Activated naive CD4-positive, alpha-beta T cell treated with anti-CD3 and anti-CD28 coated beads, Interleukin-2, amount 50 U/mL, for 72 hours (primary cell): ENCODE data around the gene TRAPPC14. TPM values are rescaled to one million over a fixed set of nuclear protein-coding genes. Genes with fewer than 3 reads are reported as not detected.

Experiments used
- ATAC-seq, 2 donors: fragments of 150-1000 bp; cut with Tn5 transposase; 2 replicates each; pipeline ENCODE4 v1.10.0; 2021; ENCODE audit warnings: mild to moderate bottlenecking in 2 of 2, moderate library complexity in 2 of 2
- DNase-seq, 2 donors: peaks; one replicate each; pipeline ENCODE4 v3.0.0; 2021 to 2022; ENCODE audit warnings: low spot score in 2 of 2
- H3K27ac Mint-ChIP-seq, 2 donors: one replicate each; pipeline ENCODE4 v1.8.0; 2022; ENCODE audit warnings: mild to moderate bottlenecking in 2 of 2, mixed read lengths in 2 of 2
- H3K36me3 Mint-ChIP-seq, 2 donors: one replicate each; pipeline ENCODE4 v1.8.0; 2022; ENCODE audit warnings: mixed read lengths in 2 of 2
- H3K9me3 Mint-ChIP-seq, 2 donors: one replicate each; pipeline ENCODE4 v1.8.0; 2022; ENCODE audit warnings: mixed read lengths in 2 of 2
- total RNA-seq, 2 donors: library from RNA; stranded (reverse); gene quantifications; one replicate each; pipeline ENCODE4 v1.2.3, GENCODE V29; 2022

TRAPPC14 gene
- total RNA-seq, 2 donors from 2014 or later = 17.1 to 32.8 TPM

- H3K36me3 Mint-ChIP-seq = peaks cover 13 to 16% of the 10 kb centered on the region in 2 donors
- ATAC-seq = peak; percentile 74 to 84
These were observed 38.4 kb downstream of the TRAPPC14 start for GRCh38 chr7:100119970-100120732.

GRCh38 chr7:100119072-100119969, 39.2 kb downstream of the TRAPPC14 start, which contains the start of the genes CNPY4 and TAF6:
Gene CNPY4 (plus strand): TSS chr7:100119634. CDS start chr7:100119745, 111 bp downstream.
Gene TAF6 (minus strand): TSS chr7:100119358. CDS start chr7:100114209, 5,149 bp downstream.
- peaks cover 7 to 16% of the 10 kb centered on the region in 2 donors for H3K36me3 Mint-ChIP-seq
- no peaks in the 10 kb centered on the region for H3K9me3 Mint-ChIP-seq
- ATAC-seq (peak; percentile 81), DNase-seq (peak; percentile 91 to 93)
- peak within 1 kb of the TSS; percentile 94 to 99 for H3K27ac Mint-ChIP-seq

More at GRCh38 chr7:100119970-100120732, 38.4 kb downstream of the TRAPPC14 start:
- Mint-ChIP-seq H3K27ac (peak overlapping the region; percentile 94 to 99), H3K9me3 (no peaks in the 10 kb centered on the region)
- peak; percentile 66 to 69 for DNase-seq

GRCh38 chr7:100118388-100119071, 40.0 kb downstream of the TRAPPC14 start:
- no peak for ATAC-seq
- Mint-ChIP-seq H3K9me3 (no peaks in the 10 kb centered on the region), H3K36me3 (peaks cover 7 to 20% of the 10 kb centered on the region in 2 donors), H3K27ac (peak overlapping the region; percentile 94 to 99)
- no peak for DNase-seq

GRCh38 chr7:100115026-100115425, 43.5 kb downstream of the TRAPPC14 start:
- Mint-ChIP-seq H3K9me3 (no peaks in the 10 kb centered on the region), H3K27ac (no peak overlapping the region), H3K36me3 (peaks cover 7 to 20% of the 10 kb centered on the region in 2 donors)
- DNase-seq (no peak), ATAC-seq (no peak)

- Mint-ChIP-seq H3K36me3 (peaks cover 0 to 4% of the 10 kb centered on the region in 2 donors), H3K9me3 (no peaks in the 10 kb centered on the region), H3K27ac (no peak overlapping the region)
- ATAC-seq (no peak), DNase-seq (no peak)
These were observed 46.6 kb downstream of the TRAPPC14 start for GRCh38 chr7:100111914-100112313.

GRCh38 chr7:100111156-100111555, 47.4 kb downstream of the TRAPPC14 start:
- DNase-seq = no peak
- ATAC-seq = no peak
- Mint-ChIP-seq H3K9me3 (no peaks in the 10 kb centered on the region), H3K36me3 (peaks cover 0 to 4% of the 10 kb centered on the region in 2 donors), H3K27ac (peak overlapping the region in 1 of 2 donors; percentile 61)

GRCh38 chr7:100109521-100110163, 48.9 kb downstream of the TRAPPC14 start:
- no peak for ATAC-seq
- no peak overlapping the region for H3K27ac Mint-ChIP-seq
- no peak for DNase-seq
- peaks cover 0 to 4% of the 10 kb centered on the region in 2 donors for H3K36me3 Mint-ChIP-seq
- H3K9me3 Mint-ChIP-seq = no peaks in the 10 kb centered on the region

- Mint-ChIP-seq H3K9me3 (no peaks in the 10 kb centered on the region), H3K27ac (no peak overlapping the region), H3K36me3 (no peaks in the 10 kb centered on the region)
- DNase-seq = no peak
- no peak for ATAC-seq
These were observed 50.6 kb downstream of the TRAPPC14 start for GRCh38 chr7:100107890-100108289.

- Mint-ChIP-seq H3K27ac (peak overlapping the region in 1 of 2 donors; percentile 47), H3K36me3 (no peaks in the 10 kb centered on the region)
These were observed 51.3 kb downstream of the TRAPPC14 start for GRCh38 chr7:100107125-100107737.

GRCh38 chr7:100106633-100107032, 51.9 kb downstream of the TRAPPC14 start:
- no peaks in the 10 kb centered on the region for H3K9me3 Mint-ChIP-seq
- no peaks in the 10 kb centered on the region for H3K36me3 Mint-ChIP-seq
- ATAC-seq (no peak), DNase-seq (no peak)
- H3K27ac Mint-ChIP-seq = peak overlapping the region in 1 of 2 donors; percentile 47

More at GRCh38 chr7:100107125-100107737, 51.3 kb downstream of the TRAPPC14 start:
- ATAC-seq (no peak), DNase-seq (no peak)
- H3K9me3 Mint-ChIP-seq = no peaks in the 10 kb centered on the region

GRCh38 chr7:100105534-100105933, 53.0 kb downstream of the TRAPPC14 start:
- DNase-seq (no peak), ATAC-seq (no peak)
- no peak overlapping the region for H3K27ac Mint-ChIP-seq
- H3K9me3 Mint-ChIP-seq = no peaks in the 10 kb centered on the region
- peaks cover under 1 to 2% of the 10 kb centered on the region in 2 donors for H3K36me3 Mint-ChIP-seq

Other genes starting within 250 kb of the TRAPPC14 start
- gene TRIM4, start 239.2 kb downstream of the TRAPPC14 start, total RNA-seq = 10 to 100 TPM; 25.8 to 28.3 TPM
- under 1 TPM; 0.68 to 0.89 TPM for gene GJC3, start 229.1 kb downstream of the TRAPPC14 start, total RNA-seq
- gene AZGP1, start 182.7 kb downstream of the TRAPPC14 start, total RNA-seq = under 1 TPM in 1 of 2 donors, not detected in 1; 0.43 TPM
- 10 to 100 TPM; 52.2 to 67.1 TPM for gene ZKSCAN1, start 143.1 kb downstream of the TRAPPC14 start, total RNA-seq
- 1 to 10 TPM; 3.8 to 7.1 TPM for gene ZSCAN21, start 108.9 kb downstream of the TRAPPC14 start, total RNA-seq
- 10 to 100 TPM; 13.8 to 16.2 TPM for gene ZNF3, start 77.0 kb downstream of the TRAPPC14 start, total RNA-seq
- 100 to 1,000 TPM in 1 of 2 donors, 10 to 100 TPM in 1; 84.6 to 107 TPM for gene COPS6, start 69.8 kb downstream of the TRAPPC14 start, total RNA-seq
- gene MCM7, start 57.3 kb downstream of the TRAPPC14 start, total RNA-seq = 100 to 1,000 TPM; 291 to 375 TPM
- gene AP4M1, start 57.1 kb downstream of the TRAPPC14 start, total RNA-seq = 10 to 100 TPM in 1 of 2 donors, 1 to 10 TPM in 1; 8.4 to 13.6 TPM
- gene TAF6, start 39.4 kb downstream of the TRAPPC14 start, total RNA-seq = 10 to 100 TPM; 52.7 to 57.6 TPM
- gene CNPY4, start 39.1 kb downstream of the TRAPPC14 start, total RNA-seq = 10 to 100 TPM; 16.4 to 20.9 TPM
- gene MBLAC1, start 31.8 kb downstream of the TRAPPC14 start, total RNA-seq = 1 to 10 TPM; 2.6 to 5.6 TPM
- 100 to 1,000 TPM; 147 to 153 TPM for gene LAMTOR4, start 9.8 kb downstream of the TRAPPC14 start, total RNA-seq
- 10 to 100 TPM in 1 of 2 donors, 1 to 10 TPM in 1; 7.7 to 12.5 TPM for gene GAL3ST4, start 9.9 kb upstream of the TRAPPC14 start, total RNA-seq
- gene GPC2, start 18.7 kb upstream of the TRAPPC14 start, total RNA-seq = 10 to 100 TPM in 1 of 2 donors, 1 to 10 TPM in 1; 7.0 to 18.9 TPM
- 10 to 100 TPM; 33.3 to 54.2 TPM for gene STAG3, start 19.2 kb upstream of the TRAPPC14 start, total RNA-seq
- 10 to 100 TPM; 20.8 to 30.6 TPM for gene PVRIG, start 61.2 kb upstream of the TRAPPC14 start, total RNA-seq
- not detected for gene SPDYE3, start 149.0 kb upstream of the TRAPPC14 start, total RNA-seq
- gene PILRB, start 199.4 kb upstream of the TRAPPC14 start, total RNA-seq = 100 to 1,000 TPM in 1 of 2 donors, 10 to 100 TPM in 1; 41.0 to 103 TPM
- 10 to 100 TPM in 1 of 2 donors, under 1 TPM in 1; 0.84 to 11.5 TPM for gene PILRA, start 214.8 kb upstream of the TRAPPC14 start, total RNA-seq